EH (cell line): ENCODE results near the gene SCUBE3.

Experiments used
- DNase-seq: peaks from one replicate; pipeline ENCODE4 v3.0.0-alpha.2; 2015; ENCODE audit warnings: low read depth

The SCUBE3 gene

DNA sequence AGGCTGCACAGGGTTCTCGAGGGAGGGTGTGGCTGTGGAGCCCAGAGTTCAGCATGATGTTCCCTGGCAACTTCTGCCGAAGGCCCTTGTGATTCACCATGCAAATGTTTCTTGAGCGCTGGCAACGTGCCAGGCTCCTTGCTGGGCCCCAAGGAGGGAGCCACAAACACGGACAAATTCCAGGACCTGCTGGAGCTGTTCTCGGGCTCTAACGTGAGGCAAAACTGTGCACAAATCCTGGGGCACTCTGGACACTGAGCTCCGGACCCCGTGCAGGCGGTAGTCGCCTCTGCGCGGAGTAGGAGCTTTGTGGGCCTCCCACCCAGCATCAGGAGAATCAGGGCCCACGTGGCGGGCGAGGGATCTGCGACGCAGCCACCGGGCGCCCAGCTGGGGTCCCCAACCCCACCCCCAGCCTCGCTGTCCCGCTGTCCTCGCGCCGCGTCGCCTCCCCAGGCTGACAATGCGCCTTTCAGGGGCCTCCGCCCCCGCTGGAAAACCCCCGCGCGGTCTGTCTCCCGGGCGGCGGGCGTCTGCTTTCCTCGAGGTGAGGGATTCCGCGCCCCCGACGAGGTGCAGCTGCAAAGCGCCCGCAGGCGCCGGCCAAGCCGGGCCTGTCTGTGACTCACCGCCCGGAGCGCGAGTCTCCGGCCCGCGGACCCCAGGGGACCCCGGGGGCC is 31.7 kb upstream of the SCUBE3 start:
- DNase-seq: peak; percentile 87

DNA sequence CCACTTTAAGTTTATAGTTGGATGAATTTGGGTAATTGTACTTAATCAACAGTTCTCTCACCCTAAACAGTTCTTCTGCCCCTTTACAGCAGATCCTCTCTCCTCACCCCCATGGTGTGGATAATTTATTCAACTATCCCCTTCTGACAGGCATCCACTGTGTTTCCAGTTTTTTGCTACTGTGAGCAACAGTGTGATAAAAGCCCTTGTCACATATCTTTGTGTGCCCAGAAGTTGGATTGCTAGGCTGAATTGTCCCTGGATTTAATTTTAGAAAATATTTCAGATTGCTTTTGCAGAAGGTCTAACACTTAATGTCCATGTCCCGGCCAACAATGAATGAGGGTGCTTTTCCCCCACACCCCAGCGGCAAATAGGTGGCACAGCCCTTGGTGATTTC is 30.5 kb upstream of the SCUBE3 start:
- DNase-seq: no peak

DNA sequence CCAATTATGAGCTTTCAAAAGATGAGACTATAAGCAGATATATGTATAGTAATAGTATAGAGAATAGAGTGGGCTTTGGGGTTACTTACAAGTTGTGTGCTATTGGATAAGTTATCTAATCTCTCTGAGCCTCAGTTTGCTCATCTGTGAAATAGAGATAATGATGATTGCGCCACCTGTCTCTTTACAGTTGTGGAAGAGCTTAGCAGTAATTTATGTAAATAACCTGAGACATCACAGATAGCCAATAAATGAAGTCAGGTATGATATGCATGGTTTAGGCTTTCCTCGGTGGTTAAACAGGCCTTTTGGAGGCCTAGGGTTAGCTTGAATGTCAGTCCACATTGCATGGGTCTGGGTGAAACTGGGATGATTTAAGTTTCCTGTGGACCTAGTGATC is 29.8 kb upstream of the SCUBE3 start:
- DNase-seq: no peak

DNA sequence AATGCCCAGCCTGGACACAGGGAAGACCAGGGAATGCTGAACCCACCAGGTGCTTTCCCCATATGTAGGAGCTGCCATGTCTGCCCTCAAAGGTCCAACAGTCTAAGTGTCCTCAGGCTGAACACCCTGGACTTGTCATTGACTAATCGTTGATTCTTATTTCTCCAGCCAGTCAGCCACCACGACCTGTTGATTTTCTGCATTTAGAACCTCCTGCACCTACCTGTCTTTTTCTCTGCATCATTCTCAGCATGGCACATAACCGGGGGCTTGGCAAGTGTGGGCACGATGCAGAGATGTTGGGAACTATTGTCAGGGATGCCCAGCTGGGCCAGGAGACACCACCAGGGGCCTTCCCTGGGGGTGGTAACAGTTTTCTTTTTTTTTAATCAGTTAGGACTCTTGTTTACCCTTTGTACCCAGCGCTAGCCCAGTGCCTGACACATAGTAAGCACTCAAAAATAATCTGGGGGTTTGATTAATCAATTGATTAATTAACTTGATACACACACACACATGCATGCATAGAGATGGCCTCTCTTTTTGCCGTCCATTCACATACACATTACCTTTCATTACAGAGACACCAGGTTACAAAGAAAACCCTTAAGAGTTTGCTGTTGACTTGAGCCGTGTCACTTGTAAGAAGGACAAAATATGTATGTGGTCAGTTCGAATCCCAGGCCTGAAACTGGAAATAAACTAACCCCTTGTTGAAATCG is 29.0 kb upstream of the SCUBE3 start:
- no peak for DNase-seq

DNA sequence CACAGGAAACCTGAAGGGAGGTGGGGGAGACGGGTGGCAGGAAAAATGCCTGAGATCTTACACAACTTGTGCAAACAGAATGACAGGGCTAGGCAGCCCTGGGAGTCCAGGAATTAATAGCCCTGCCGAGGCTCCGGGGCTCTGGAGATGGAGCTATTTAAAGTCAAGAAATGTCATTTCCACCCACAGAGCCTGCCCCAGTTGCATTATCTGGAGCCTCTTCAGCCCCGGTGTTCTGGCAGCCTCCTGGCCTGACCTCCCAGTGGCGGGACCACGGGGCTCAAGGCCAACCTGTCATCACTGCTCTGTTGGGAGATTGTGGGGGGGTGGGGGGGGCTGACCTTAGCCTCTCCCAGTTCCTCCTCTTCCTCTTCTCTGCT is 28.5 kb upstream of the SCUBE3 start:
- DNase-seq: peak; percentile 89

DNA sequence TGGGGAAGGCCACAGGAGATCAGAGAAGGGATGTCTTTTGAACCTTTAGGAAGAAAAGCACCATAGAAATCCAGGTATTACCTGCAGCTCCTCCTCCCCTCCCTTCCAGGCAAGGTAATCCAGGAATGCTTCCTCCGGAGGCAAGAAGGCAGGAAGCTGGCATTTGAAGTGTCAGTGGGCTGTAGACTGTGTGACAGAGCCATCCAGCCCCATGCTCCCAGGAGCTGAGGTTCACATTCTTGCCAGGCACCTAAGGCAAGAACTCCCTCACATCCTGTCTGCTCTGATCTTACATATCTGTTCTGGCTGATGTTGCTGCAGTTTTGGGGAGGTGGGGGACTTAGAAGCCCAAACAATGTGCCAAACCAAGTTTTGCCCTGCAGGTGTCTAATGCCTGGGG is 27.8 kb upstream of the SCUBE3 start:
- no peak for DNase-seq

DNA sequence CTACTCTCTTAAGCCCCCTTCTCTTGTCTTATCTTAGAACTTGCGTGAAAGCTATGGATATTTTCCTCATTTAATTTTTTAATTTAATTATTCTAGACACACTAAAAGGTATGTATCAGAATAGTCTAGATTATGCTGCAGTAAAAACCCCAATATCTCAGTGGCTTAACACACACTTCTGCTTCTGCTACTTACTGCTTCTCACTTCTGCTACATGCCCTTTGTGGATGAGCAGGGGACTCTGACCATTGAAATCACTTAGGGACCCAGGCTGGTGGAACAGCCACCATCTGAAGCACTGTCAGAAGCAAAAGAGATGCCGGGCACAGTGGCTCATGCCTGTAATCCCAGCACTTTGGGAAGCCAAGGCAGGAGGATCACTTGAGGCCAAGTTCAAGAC is 27.2 kb upstream of the SCUBE3 start:
- DNase-seq: no peak

DNA sequence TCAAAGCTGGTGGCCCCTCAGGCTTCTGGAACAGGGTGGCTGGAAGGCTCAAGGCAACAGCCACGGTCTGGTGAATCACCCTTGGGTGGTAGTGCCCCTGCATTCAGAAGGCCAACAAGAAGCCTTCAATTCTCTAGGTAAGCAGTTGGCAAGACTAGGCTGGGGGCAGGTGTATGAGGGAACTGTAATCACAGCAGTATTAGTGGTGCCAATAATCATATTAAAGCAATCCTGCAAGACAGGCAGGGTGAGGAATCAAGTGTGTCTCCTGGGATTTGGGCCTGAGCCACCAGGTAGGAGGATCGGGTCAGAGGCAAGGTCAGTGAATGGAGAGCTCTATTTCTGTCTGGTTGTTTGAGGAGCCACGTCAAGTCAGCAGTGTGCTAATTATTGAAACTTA is 24.9 kb upstream of the SCUBE3 start:
- DNase-seq: no peak

DNA sequence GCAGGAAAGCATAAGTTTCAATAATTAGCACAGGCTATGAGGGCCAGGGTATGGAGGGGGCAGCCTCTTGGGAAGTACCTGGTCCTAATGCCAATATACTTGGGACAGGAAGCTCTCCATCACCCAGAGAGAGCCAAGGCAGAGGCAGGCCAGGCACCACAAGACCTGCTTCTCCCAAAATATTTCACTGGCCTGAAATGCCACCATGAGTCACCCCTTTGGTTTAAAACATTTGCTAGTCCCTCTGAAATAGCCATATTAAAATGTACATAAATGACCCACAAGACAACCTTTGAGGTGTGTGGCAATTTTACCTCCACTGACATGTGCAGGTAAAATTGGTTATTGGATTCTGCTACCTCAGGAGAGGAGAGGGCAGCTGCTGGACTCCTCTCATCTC is 23.4 kb upstream of the SCUBE3 start:
- peak; percentile 54 for DNase-seq

DNA sequence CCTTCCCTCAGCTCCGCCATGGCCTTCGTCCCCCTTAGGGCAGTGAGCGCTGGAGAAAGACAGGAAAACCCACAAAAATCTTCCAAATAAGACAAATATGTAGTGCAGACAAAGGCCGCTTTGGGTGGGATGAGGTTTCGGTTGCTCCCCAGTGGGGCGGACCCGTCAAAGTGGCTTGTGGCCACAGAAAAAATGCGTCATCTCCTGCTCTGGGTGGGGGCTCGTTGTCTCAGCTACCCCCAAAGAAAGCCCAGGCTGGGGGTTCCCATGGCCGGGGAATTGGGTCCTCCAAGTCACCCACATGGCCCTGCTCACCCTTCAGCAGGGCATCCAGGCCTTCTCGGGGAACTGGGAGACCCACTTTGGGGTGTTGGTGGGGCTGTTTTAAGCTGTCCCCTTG is 21.9 kb upstream of the SCUBE3 start:
- no peak for DNase-seq

DNA sequence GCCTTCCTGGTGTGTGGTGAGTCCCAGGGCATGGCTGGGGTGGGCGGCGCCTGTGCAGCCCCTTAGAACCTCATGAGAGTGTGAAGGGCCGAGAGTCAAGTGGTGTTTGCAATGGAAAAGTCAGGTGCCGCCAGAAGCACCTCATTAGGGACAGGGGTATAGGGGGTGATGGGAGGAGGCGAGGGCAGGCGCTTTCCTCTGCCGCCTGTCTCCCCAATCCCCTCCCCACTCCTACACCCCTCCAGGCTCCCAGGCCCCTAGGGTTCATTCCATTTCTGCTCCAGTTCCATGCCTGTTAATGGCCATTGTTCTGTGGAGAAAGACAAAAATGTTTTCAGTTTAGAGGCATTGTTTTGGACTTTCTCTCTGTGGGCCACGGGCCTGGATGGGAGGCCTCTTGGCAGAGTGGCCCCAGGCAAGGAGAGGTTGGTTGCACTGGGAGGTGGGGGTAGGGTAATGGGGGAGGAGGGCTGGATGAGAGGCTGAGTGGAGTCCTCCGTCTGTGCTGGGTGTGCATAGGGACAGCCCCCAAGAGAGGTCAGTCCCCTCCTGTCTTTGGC is 21.4 kb upstream of the SCUBE3 start:
- DNase-seq: no peak

DNA sequence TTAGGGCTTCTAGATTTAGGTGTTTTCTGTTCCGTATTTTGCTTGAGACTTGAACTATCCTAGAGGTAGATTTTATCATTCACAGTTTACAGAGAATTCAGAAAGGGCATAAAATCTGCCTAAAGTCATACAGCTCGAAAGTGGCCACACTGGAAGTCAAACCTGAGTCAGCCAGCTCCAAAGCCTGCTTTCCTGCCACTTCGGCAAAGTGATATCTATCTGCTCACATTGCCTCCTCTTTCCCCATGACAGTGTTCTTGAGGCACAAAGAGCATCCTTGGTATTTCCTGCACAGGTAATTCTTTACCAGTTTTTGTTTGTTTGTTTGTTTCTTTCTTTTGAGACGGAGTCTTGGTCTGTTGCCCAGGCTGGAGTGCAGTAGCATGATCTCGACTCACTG is 19.4 kb upstream of the SCUBE3 start:
- no peak for DNase-seq

DNA sequence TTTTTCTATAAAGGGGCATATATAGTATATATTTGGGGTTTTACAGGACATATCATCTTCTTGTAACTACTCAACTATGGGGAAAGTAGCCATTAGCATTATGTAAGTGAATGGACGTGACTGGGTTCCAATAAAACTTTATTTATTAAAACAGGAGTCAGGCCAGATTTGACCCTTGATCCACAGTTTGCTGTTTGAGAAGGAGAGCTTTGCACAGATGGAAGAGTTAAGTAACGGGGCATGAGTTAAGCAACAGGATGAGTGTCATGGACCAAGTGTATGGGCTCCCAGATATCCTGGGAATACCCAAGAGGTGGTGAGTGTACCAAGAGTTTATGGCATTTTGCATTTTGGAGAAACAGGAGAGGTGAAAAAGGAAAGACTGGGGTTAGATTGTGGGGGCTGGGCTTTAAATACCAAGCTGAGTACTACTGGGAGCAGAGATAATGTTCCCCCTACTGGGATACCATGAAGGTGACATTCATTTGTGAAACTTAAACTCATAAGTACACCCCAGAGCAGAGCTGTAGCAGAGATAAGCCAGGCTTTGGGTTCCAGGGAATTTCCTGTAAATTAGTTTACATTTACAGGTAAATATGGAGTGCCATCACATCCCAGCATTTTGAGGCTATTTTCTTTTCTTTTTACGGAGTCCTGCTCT is 18.5 kb upstream of the SCUBE3 start:
- DNase-seq: no peak

DNA sequence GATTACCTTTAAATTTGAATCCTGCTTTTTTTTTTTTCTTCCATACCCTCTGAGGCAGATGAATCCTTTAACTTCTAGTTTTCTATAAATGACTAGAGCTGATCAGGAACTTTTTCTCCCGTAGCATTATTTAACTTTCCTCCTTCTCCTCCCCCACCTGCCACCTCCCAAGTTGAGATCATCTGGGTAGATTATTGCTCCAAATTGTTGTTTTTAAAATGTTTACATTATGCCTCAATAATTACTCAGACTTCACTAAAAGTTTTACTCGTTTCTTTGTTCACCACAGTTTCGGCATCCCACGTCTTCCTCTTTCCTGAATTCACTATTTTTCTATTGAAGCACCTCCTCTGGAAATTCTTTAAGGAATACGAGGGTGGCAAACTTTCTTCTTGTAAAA is 16.6 kb upstream of the SCUBE3 start:
- DNase-seq: no peak

DNA sequence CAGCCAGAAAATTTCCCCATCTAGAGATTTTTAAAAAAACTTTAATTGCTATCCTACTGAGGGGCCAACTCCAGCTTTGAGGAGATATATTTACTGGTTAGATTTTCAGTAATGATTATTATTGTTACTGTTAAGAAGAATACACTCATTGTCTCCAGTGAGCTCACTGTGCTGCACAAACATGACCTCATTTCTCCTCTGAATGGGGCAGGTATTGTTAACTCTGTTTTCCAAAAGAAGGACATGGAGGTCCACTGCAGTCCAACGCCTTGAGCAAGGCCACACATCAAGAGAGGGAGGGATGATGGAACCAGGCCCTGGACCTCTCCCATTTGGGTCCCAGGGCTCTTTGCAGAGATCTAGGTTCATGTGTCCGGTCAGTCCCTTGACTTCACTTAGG is 13.9 kb upstream of the SCUBE3 start:
- no peak for DNase-seq

DNA sequence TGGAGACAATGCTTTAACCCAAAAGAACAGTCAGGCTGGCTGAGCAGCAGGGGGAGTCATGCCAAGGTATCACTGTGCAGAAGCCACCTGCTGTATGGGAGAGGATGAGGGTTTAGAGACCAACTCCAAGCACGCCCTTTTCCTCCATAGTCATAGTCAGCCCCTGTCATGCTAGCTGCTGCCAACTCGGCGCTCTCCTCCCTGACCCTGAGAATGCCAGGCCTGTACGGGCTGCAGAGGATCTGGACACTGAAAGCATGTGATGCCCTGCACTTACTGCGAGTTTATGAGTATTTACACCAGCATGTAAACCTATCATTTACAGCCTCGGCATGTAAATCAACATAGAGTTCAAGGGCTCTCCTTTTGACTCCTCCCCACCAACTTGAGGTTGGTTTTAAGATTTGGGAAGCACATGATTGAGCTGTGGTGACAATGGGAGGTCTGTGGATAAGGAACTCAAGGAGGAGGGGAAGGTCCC is 11.7 kb upstream of the SCUBE3 start:
- no peak for DNase-seq

DNA sequence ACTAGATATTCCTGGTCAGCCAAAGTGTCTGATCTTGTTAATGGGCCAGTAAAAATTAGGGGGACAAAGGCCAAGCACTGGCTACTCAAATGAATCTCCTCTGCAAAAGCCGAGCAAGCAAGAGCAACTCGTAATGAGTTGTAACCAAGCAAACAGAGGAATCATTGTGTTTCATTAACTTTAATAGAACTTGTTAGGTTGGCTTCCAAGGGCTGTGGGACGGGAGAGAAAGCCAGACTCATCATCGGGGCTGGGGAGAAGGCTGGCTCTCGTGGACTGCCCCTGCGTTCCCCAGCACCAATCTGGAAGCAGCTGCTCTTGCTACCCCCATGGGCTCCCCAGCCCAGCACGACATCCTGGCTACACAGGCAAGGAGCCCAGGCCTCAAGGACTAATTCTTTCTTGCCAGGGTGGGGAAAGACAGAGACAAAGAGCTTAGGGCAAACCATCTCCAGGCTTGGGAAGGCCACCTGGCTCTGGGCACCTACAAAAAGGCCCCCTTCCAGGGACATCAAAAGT is 10.5 kb upstream of the SCUBE3 start:
- no peak for DNase-seq

DNA sequence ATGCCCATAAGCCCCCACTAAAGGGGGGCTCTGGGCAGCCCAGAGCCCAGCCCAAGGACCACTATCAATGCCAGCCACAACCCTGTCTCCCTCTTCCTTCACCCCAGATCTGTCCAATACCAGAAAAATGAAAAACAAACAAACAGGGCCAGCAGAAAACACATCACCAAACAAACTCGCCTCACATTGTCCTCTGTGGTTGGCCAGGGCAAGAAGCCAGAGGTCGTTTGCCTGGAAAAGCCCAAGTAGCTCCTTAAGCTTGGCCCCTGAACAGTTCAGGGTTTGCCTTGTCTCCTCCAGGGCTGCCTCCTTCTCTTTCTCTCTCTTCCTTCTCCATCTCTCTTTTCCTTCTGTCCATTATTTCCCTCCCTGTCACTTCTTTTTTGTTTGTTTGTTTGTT is 10.1 kb upstream of the SCUBE3 start:
- no peak for DNase-seq

DNA sequence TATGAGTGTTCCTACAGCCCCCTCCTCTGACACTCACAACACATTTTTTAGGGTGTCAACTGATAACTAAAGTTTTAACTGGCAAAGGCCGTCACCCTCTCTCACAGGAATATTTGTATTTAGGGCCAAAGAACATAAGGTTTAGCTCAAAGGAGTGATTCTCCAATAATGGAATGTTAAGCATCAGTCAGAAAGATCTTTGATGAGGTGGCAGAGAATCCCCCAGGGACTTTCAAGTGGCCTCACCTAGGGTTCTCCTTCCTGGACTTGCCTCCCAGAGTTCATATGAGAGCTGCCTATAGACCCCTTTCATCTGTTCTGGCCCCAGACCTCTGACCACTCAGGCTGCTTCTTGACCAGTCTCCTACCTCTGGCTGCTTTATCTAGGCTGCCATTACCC is 7.4 kb upstream of the SCUBE3 start:
- DNase-seq: peak; percentile 55

DNA sequence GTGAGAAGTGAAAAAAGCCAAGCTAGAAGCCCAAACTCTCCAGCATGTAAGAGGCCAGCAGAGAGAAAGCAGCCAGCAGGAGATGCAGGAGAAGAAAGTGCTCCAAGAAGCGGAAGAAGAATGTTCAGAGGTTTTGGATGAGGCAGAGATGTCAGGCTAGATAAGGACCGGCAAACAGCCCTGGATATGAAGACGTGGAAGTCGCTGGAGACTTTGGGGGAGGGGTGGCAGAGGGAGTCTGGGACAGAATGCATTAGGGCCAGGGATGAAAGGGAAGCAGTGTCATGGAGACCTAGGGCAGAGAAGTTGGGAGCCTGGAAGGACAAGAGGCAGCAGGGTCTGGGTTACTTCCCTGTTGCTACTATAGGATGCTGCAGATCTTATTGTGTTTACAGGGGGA is 5.3 kb upstream of the SCUBE3 start:
- DNase-seq: peak; percentile 64

DNA sequence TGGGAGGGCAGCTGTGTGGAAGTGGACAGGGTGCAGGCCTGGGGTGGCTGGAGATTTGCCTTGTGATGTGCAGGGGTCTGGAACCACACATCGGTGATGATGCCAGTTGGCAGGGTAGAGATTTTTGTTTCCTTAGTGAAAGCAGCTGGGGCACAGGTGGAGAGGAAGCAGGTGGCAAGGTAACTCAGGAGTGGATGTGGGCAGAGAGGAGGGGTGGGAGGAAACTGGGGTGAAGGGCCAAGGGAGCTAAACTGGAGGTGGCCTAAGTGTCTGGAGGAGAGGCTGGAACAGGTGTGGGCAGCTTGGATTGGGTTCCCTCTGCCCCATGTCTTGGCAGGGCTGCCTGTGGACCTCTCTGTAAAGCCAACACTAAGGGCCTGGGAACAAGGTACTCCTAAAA is 4.7 kb upstream of the SCUBE3 start:
- DNase-seq: no peak

DNA sequence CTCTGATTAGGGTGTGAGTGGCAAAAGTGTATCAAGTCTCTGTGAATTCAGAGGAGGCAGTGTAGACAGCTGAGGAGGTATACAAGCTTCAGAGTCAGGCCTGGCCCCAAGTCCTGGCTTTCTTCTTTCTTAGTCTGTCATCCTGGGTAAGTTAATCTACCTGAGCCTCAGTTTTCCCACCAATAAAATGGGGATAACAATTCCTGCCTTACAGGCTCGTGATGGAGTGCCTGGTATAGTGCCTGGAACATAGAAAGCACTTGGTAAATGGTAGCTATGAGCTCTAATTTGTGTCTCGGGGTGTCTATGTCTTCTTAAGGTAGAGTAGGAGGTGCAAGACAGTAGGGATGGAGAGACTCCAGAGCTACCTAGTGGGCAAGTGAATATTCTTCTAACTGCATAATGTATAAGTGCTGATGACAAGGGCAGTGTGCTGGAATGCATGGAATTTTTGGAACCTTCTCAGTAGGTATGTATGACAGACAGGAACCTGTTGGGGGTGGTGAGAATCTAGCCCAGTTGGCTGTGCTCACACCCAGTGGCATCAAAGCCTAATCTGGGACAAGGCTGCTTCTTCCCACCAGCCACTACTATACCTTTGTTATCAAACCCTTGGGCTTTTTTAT is 4.0 kb upstream of the SCUBE3 start:
- no peak for DNase-seq
